Measurements from ENCODE around the gene NACC2. TPM values are rescaled to one million over a fixed set of nuclear protein-coding genes. Genes with fewer than 3 reads are reported as not detected.

NACC2 gene
- total and polyA plus RNA-seq, 2 donors (not counting 3 experiments of a cell fraction or from before 2014, with no cell fraction given) = 15.8 to 27.1 TPM

DNA sequence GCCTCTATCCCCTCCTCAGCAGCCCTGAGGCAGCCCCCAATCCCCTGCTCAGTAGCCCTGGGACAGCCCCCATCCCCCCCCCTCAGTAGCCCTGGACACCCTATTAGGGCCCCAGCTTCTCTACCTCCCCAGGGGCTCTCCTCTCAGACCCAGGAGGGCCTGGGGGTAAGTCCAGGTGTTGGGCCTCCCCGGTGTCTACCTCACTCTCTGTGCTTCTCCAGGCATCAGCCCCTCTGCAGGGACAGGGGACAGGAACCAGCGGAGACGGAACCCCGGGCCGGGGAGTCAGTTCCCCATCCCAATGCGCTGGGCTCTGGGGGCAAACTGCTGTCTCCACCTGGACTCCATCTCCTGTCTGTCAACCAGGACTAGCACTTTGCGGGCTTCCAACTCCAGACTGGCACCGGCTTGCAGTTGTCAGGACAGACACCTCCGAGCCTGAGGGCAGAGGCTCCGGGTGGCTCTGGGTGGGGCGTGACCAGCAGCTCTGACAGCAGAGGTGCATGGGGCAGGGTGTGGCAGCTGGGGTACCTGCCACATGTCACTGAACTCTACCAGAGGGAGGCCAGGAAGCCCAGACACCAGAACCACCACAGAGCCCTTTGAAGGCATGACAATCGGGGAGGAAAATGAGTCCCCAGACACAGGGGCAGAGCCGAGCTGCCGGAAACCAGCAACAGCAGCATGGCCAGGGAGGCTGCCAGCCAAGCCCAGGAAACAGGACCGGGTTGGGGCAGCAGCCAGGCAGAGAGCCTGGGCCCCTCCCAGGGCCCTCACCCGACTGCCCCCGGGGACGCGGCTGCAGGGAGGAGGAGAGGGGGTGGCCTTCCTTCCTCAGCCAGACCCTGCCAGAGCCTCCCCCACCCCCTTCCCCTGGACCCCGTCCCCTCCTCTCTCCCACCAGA, 116.2 kb downstream of the NACC2 start:
- no peak overlapping the region for H3K4me2 ChIP-seq (ENCODE audit: insufficient read depth, low read length)
- H3K9me1 ChIP-seq (replicated peaks; ENCODE audit: control insufficient read depth, extremely low read depth, insufficient read depth, low read length) = no peaks in the 10 kb centered on the region
- DNase-seq (ENCODE audit: low read depth, low spot score) = no peak
- no peaks in the 10 kb centered on the region for H3K9me3 ChIP-seq (replicated peaks; ENCODE audit: control insufficient read depth, insufficient read depth, low read length)
- H3K27ac ChIP-seq (ENCODE audit: insufficient read depth, low read depth, low read length) = no peak overlapping the region
- CTCF ChIA-PET = no interaction called here
- no peak for FAIRE-seq
- H3K4me3 ChIP-seq (replicated peaks in 1 of 3; ENCODE audit: insufficient read depth in 1 of 3, low read depth in 1 of 3, low read length in 3 of 3) = no peak overlapping the region
- TF ChIP-seq EZH2 (IDR thresholded peaks at IDR 0.05; ENCODE audit: borderline replicate concordance, low read depth, low read length, severe bottlenecking) = no peak
- no peak for TF ChIP-seq POLR2A (IDR thresholded peaks at IDR 0.05; ENCODE audit: low read depth, low read length)
- TF ChIP-seq GATA2 (IDR thresholded peaks at IDR 0.05; ENCODE audit: insufficient read depth, insufficient read length, low read depth, low read length) = no peak
- no peak for TF ChIP-seq POLR2AphosphoS5 (IDR thresholded peaks at IDR 0.05; ENCODE audit: insufficient read depth, low read depth, low read length)
- TF ChIP-seq MYC (IDR thresholded peaks at IDR 0.05; ENCODE audit: low read depth, low read length) = no peak
- TF ChIP-seq CTCF (IDR thresholded peaks at IDR 0.05; ENCODE audit: extremely low read depth in 1 of 2, insufficient read depth in 1 of 2, low read depth in 1 of 2, low read length in 2 of 2) = no peak
- TF ChIP-seq MAX (IDR thresholded peaks at IDR 0.05; ENCODE audit: insufficient read depth, insufficient read length) = no peak
- TF ChIP-seq FOS (IDR thresholded peaks at IDR 0.05; ENCODE audit: borderline replicate concordance, insufficient read depth, low read length) = no peak
- TF ChIP-seq JUN (IDR thresholded peaks at IDR 0.05; ENCODE audit: borderline replicate concordance, insufficient read depth, insufficient read length, low read depth) = no peak
- no peaks in the 10 kb centered on the region for H3K27me3 ChIP-seq (ENCODE audit: control insufficient read depth in 2 of 2, insufficient read depth in 2 of 2, low read length in 2 of 2)
- dilution Hi-C loops (cut with MboI; ENCODE audit: extremely low pct_ligation_motif_present, low sequenced_read_pairs) = no loop called here
- peak overlapping the region; percentile 10 for H2AFZ ChIP-seq (ENCODE audit: low read depth, low read length)
- intact Hi-C loops (cut with micrococcal nuclease) = no loop called here
- H4K20me1 ChIP-seq (replicated peaks; ENCODE audit: control insufficient read depth, extremely low read depth, insufficient read depth, low read length) = no peaks in the 10 kb centered on the region
- BruUV-seq (replicated peaks) = no TSS peak
- H3K36me3 ChIP-seq (ENCODE audit: control insufficient read depth in 2 of 2, extremely low read depth in 1 of 2, insufficient read depth in 2 of 2, low read length in 2 of 2) = no peaks in the 10 kb centered on the region
- H3K79me2 ChIP-seq (ENCODE audit: control insufficient read depth, insufficient read depth, low read length) = no peaks in the 10 kb centered on the region
- H3K9ac ChIP-seq (replicated peaks; ENCODE audit: extremely low read depth, insufficient read depth, low read length) = no peak overlapping the region
- POLR2A ChIA-PET = no interaction called here
- H3K4me1 ChIP-seq (ENCODE audit: control insufficient read depth, extremely low read depth, insufficient read depth, low read length) = peaks cover 4% of the 10 kb centered on the region
